LNCaP clone FGC (cell line): ENCODE data around the gene SYNJ2.

ENCODE experiments used
- DNase-seq: peaks from one replicate; pipeline ENCODE4 v3.0.0-alpha.2; 2011; ENCODE audit warnings: low read depth
- H3K4me3 ChIP-seq: 2 replicates; pipeline ENCODE4 v1.5.1; 2011; ENCODE audit warnings: mild to moderate bottlenecking, low read depth, low read length, control low read depth
- TF ChIP-seq, protein P1 (sequence below): IDR thresholded peaks from 2 replicates; pipeline ENCODE4 v1.5.1; 2012; ENCODE audit warnings: mild to moderate bottlenecking; ENCODE audit not compliant: control insufficient read depth, insufficient read depth; ENCODE audit errors: extremely low read depth

SYNJ2 gene

DNA sequence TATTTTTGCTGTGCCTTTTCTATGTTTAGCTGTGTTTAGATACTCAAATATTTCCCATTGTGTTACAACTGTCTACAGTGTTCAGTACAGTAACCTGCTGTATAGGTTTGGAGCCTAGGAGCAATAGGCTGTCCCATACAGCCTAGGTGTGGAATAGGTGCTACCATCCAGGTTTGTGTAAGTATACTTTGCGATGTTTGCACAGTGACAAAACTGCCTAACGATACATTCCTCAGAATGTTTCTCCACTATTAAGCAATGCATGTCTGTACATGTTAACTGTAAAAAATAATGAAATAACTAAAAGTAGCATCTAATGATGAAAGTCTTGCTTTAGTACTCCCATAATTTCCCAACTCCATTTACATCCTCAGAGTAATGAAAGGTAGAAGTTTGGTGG lies 140.4 kb downstream of the SYNJ2 start:
- peak; percentile 51 for DNase-seq
- TF ChIP-seq, protein P1, sequence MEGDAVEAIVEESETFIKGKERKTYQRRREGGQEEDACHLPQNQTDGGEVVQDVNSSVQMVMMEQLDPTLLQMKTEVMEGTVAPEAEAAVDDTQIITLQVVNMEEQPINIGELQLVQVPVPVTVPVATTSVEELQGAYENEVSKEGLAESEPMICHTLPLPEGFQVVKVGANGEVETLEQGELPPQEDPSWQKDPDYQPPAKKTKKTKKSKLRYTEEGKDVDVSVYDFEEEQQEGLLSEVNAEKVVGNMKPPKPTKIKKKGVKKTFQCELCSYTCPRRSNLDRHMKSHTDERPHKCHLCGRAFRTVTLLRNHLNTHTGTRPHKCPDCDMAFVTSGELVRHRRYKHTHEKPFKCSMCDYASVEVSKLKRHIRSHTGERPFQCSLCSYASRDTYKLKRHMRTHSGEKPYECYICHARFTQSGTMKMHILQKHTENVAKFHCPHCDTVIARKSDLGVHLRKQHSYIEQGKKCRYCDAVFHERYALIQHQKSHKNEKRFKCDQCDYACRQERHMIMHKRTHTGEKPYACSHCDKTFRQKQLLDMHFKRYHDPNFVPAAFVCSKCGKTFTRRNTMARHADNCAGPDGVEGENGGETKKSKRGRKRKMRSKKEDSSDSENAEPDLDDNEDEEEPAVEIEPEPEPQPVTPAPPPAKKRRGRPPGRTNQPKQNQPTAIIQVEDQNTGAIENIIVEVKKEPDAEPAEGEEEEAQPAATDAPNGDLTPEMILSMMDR, result no peak
- no peak overlapping the region for H3K4me3 ChIP-seq

DNA sequence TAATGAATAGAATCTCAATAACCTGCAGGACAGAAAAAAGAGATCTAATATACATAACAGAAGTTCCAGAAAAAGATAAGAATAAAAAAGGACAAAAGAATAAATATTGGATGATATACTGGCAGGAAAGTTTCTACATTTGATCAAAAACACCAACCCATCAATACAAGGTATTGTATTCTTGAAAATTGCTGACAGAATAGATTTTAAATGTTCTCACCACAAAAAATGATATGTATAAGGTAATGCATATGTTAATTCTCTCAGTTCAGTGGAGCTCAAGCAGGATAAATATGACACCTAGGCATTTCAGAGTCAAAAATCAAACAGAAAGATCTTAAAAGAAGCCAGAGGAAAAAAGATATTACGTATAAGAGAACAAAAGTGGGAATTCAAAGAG lies 142.6 kb downstream of the SYNJ2 start:
- TF ChIP-seq, protein P1, result no peak
- no peak for DNase-seq
- no peak overlapping the region for H3K4me3 ChIP-seq

DNA sequence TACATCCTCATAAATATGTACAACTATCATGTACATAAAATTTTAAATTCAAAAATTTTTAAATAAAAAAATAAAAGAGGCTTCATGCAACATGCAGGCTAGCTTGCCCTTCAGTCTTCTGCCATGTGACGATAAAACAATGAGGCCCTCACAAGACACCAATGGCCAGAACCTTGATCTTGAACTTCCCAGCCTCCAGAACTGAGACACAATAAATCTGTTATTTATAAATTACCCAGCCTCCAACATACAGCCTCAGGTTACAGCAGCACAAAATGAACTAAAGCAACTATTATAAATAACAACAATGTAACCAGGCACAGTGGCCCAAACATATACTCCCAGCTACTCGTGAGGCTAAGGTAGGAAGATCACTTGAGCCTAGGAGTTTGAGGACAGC lies 143.6 kb downstream of the SYNJ2 start:
- DNase-seq, result no peak
- H3K4me3 ChIP-seq, result no peak overlapping the region
- TF ChIP-seq, protein P1, result no peak

DNA sequence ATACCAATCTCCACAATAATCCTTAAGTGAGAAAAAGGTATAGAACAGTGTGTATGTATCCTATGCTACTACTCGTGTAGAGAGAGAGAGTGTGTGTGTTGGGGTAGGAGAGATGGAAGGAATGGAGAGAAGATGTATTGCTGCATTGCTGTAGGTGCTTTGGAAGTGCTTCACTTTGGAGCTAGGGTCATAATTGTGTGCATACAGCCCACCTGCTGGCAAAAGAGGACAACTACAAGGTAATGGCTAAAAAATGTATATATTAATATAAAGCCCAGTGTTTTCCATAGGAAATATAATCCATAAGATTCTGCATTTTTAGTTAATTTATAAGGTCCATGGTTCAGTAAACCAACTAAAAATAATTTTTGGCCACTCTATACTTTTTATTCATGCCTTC lies 150.3 kb downstream of the SYNJ2 start:
- TF ChIP-seq, protein P1, result peak; percentile 20; the same call in 1 of the 2 replicates
- no peak for DNase-seq
- no peak overlapping the region for H3K4me3 ChIP-seq

DNA sequence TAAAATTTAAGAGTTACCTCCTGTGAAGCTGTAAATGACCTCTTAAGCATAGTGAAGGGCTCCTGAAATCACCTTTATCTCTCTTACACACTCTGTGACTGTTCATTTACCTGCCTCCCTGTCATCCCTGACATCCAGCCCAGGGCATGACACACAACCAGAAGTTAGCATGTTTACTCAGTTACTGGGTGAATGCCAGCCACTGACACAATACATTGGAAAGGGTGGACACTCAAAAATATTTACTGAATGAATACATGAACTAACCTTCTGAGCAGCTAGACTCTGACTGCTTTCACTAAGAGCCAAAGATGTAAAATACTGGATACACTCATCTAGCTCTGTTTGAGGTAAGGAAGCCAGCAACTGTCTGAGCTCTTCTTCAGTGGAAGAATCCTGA lies 161.1 kb downstream of the SYNJ2 start:
- DNase-seq, result peak; percentile 82
- TF ChIP-seq, protein P1, result no peak
- no peak overlapping the region for H3K4me3 ChIP-seq

DNA sequence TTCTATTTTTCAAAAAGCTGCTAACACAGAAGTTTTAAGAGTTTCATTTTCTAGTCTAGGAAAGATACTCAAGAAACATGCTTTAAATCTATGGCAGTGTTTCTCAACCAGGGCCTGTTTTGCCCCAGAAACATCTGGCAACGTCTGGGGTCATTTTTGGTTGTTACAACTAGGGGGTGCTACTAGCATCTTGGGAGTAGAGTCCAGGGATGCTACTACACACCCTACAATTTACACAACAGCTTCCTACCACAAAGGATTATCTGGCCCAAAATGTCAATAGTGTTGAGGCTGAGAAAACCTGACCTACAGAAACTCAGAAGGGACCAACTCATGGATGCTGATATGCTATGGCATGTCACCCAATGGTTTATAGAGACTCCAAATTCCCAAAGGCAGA lies 162.0 kb downstream of the SYNJ2 start:
- no peak overlapping the region for H3K4me3 ChIP-seq
- TF ChIP-seq, protein P1, result no peak
- DNase-seq, result no peak
